ENCODE measurements around the gene SLF1.

- no peak for TF ChIP-seq POLR2A (IDR thresholded peaks at IDR 0.05)
- no peak for TF ChIP-seq CTCF (IDR thresholded peaks at IDR 0.05)
- TF ChIP-seq EP300 (IDR thresholded peaks at IDR 0.05): no peak
Observed at GRCh38 chr5:94705427-94705826, 87.0 kb downstream of the SLF1 start.

Measured in ovary (tissue), 3 donors.